ENCODE measurements around the gene GPC5. TPM values are rescaled to one million over a fixed set of nuclear protein-coding genes. Genes with fewer than 3 reads are reported as not detected.

The GPC5 gene
- total and polyA plus RNA-seq, 2 of the 13 experiments (the other 11 are each of a cell fraction or from before 2014, with no cell fraction given): 0.02 to 0.07 TPM

GRCh38 chr13:91362908-91363307, 35.5 kb upstream of the GPC5 start (continued):
- TF ChIP-seq BCLAF1 (IDR thresholded peaks at IDR 0.05) (no peak), EP300 (IDR thresholded peaks at IDR 0.05; ENCODE audit: low read depth in 2 of 2, low read length in 2 of 2) (peak in 1 of 2 experiments; percentile 73; a peak in 2 of 4 replicates), EP300 (CRISPR knock-in tag; IDR thresholded peaks at IDR 0.05; ENCODE audit: borderline replicate concordance) (no peak), NCOR1 (IDR thresholded peaks at IDR 0.05; ENCODE audit: borderline replicate concordance, low read length) (peak; percentile 49; the same call in 1 of the 2 replicates), ZNF652 (CRISPR knock-in tag; IDR thresholded peaks at IDR 0.05; ENCODE audit: borderline replicate concordance, low read depth) (0 out of 2 replicates have a peak, but pooled peaks have one; percentile 22), ZBTB38 (CRISPR knock-in tag; IDR thresholded peaks at IDR 0.05) (no peak), ARID3A (IDR thresholded peaks at IDR 0.05; ENCODE audit: low read depth, low read length) (peak; percentile 85), ZNF3 (CRISPR knock-in tag; IDR thresholded peaks at IDR 0.05) (no peak), ARID5B (CRISPR knock-in tag; IDR thresholded peaks at IDR 0.05) (peak; percentile 71), TEAD3 (CRISPR knock-in tag; optimal IDR thresholded peaks at IDR 0.05; ENCODE audit: borderline replicate concordance) (peak; percentile 69), ZNF264 (CRISPR knock-in tag; IDR thresholded peaks at IDR 0.05) (no peak), HCFC1 (IDR thresholded peaks at IDR 0.05; ENCODE audit: low read depth, low read length) (no peak), ZNF776 (CRISPR knock-in tag; IDR thresholded peaks at IDR 0.05) (no peak), SMAD1 (CRISPR knock-in tag; IDR thresholded peaks at IDR 0.05; ENCODE audit: borderline replicate concordance, low read depth) (no peak), SOX6 (IDR thresholded peaks at IDR 0.05) (no peak), SOX6 (CRISPR knock-in tag; IDR thresholded peaks at IDR 0.05) (peak; percentile 44; the same call in 1 of the 2 replicates), ZBTB1 (CRISPR knock-in tag; IDR thresholded peaks at IDR 0.05; ENCODE audit: borderline replicate concordance) (no peak), SOX13 (IDR thresholded peaks at IDR 0.05) (no peak), SOX13 (CRISPR knock-in tag; conservative IDR thresholded peaks at IDR 0.05 in 1 of 2, IDR thresholded peaks at IDR 0.05 in 1 of 2) (peak in 1 of 2 experiments; percentile 69; a peak in 2 of 4 replicates), ZNF768 (CRISPR knock-in tag; IDR thresholded peaks at IDR 0.05) (no peak), MIXL1 (CRISPR knock-in tag; IDR thresholded peaks at IDR 0.05) (peak; percentile 61; the same call in 1 of the 2 replicates), RXRB (CRISPR knock-in tag; IDR thresholded peaks at IDR 0.05; ENCODE audit: borderline replicate concordance) (peak; percentile 94; the same call in 1 of the 2 replicates), ZKSCAN5 (CRISPR knock-in tag; IDR thresholded peaks at IDR 0.05) (no peak)

Data from HepG2 (cell line).